OCI-LY1 (cell line): Measurements from ENCODE around the gene DAP.

Experiments used
- EZH2 ChIP-seq: fragments of 200-600 bp; sonication (generic), shearing (Covaris generic); IDR thresholded peaks from 2 replicates; pipeline ENCODE4 v1.8.0; 2017; ENCODE audit warnings: borderline replicate concordance, mixed run types, mild to moderate bottlenecking, antibody characterized with exemption, low read length, moderate library complexity, mixed read lengths
- TF ChIP-seq, protein P1 (sequence below): fragments of 200-600 bp; sonication (generic), shearing (Covaris generic); IDR thresholded peaks from 2 replicates; pipeline ENCODE4 v1.5.1; 2017; ENCODE audit warnings: mild to moderate bottlenecking, antibody characterized with exemption, low read length, moderate library complexity, mixed read lengths

DNA sequence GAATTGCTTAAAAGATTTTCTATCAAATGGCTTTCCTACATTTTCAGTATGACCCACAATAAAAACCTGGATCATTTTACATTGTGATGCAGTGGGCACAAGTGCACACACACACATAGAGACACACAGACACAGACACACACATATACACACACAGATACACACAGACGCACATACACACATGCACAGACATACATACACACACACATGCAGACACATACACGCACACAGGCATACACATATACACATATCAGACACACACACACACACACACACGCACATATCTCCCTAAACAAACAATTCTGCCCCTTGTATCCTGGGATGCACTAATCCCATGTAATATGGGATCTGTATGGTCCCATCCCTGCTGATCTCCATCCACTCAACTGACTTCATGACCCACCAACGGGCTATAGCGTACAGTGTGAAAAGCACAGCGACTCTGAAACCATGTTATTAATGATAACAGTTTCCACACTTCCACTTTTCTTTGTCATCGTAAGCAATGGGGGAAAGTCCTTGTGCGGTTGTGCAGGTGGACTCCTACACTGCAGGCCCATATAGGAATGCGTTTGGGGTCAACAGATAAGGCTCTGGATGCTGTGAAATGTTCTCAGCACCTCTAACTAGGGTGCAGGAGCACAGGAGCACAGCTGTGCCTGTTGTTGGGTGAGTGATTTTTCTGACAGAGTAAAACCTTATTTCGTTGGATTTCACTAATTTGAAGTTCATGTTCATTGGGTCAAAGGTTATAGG is 52.7 kb downstream of the DAP start:
- TF ChIP-seq, protein P1, sequence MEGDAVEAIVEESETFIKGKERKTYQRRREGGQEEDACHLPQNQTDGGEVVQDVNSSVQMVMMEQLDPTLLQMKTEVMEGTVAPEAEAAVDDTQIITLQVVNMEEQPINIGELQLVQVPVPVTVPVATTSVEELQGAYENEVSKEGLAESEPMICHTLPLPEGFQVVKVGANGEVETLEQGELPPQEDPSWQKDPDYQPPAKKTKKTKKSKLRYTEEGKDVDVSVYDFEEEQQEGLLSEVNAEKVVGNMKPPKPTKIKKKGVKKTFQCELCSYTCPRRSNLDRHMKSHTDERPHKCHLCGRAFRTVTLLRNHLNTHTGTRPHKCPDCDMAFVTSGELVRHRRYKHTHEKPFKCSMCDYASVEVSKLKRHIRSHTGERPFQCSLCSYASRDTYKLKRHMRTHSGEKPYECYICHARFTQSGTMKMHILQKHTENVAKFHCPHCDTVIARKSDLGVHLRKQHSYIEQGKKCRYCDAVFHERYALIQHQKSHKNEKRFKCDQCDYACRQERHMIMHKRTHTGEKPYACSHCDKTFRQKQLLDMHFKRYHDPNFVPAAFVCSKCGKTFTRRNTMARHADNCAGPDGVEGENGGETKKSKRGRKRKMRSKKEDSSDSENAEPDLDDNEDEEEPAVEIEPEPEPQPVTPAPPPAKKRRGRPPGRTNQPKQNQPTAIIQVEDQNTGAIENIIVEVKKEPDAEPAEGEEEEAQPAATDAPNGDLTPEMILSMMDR, result no peak
- TF ChIP-seq EZH2, result no peak
